NB4 (cell line): ENCODE results near the gene MRPS7.

Experiments
- MYC ChIP-seq: IDR thresholded peaks from 2 replicates; pipeline ENCODE4 v1.6.1; 2011; ENCODE audit warnings: low read depth, low read length
- POLR2A ChIP-seq: IDR thresholded peaks from 2 replicates; pipeline ENCODE4 v1.6.1; 2011; ENCODE audit warnings: mild to moderate bottlenecking; ENCODE audit not compliant: insufficient read length; ENCODE audit errors: extremely low read depth
- TF ChIP-seq, protein P1 (sequence below): IDR thresholded peaks from 2 replicates; pipeline ENCODE4 v1.6.1; 2011; ENCODE audit warnings: low read depth, low read length
- TF ChIP-seq, protein P2 (sequence below): IDR thresholded peaks from one replicate; pipeline ENCODE4 v1.5.1; 2012; ENCODE audit warnings: low read depth, low read length

DNA sequence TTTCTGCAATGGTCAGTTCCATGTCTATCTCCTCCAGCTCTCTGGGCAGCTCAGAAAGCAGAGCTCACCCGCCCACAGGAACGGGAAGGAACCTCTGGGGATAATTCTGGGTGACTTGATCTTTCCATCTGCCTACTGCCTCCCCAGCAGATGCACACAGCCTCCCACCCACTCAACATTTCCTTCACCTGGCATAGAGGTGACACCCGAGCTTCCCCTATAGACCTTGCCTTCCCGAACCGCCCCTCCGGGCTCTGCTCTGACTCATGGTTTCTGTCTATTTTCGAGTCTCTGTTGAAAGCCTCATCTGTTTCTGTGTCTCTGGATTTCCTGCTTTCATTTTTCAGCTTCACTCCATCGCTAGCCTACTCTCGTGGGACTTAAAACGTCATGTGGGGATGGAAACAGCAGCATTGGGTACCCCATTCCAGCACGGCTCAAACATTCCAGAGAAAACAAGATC, 11.6 kb upstream of the MRPS7 start:
- TF ChIP-seq, protein P1, sequence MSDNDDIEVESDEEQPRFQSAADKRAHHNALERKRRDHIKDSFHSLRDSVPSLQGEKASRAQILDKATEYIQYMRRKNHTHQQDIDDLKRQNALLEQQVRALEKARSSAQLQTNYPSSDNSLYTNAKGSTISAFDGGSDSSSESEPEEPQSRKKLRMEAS, result no peak
- TF ChIP-seq, protein P2, sequence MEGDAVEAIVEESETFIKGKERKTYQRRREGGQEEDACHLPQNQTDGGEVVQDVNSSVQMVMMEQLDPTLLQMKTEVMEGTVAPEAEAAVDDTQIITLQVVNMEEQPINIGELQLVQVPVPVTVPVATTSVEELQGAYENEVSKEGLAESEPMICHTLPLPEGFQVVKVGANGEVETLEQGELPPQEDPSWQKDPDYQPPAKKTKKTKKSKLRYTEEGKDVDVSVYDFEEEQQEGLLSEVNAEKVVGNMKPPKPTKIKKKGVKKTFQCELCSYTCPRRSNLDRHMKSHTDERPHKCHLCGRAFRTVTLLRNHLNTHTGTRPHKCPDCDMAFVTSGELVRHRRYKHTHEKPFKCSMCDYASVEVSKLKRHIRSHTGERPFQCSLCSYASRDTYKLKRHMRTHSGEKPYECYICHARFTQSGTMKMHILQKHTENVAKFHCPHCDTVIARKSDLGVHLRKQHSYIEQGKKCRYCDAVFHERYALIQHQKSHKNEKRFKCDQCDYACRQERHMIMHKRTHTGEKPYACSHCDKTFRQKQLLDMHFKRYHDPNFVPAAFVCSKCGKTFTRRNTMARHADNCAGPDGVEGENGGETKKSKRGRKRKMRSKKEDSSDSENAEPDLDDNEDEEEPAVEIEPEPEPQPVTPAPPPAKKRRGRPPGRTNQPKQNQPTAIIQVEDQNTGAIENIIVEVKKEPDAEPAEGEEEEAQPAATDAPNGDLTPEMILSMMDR, result no peak
- TF ChIP-seq POLR2A (no peak), MYC (no peak)
